Measurements from ENCODE around the gene VSTM2L.

DNA sequence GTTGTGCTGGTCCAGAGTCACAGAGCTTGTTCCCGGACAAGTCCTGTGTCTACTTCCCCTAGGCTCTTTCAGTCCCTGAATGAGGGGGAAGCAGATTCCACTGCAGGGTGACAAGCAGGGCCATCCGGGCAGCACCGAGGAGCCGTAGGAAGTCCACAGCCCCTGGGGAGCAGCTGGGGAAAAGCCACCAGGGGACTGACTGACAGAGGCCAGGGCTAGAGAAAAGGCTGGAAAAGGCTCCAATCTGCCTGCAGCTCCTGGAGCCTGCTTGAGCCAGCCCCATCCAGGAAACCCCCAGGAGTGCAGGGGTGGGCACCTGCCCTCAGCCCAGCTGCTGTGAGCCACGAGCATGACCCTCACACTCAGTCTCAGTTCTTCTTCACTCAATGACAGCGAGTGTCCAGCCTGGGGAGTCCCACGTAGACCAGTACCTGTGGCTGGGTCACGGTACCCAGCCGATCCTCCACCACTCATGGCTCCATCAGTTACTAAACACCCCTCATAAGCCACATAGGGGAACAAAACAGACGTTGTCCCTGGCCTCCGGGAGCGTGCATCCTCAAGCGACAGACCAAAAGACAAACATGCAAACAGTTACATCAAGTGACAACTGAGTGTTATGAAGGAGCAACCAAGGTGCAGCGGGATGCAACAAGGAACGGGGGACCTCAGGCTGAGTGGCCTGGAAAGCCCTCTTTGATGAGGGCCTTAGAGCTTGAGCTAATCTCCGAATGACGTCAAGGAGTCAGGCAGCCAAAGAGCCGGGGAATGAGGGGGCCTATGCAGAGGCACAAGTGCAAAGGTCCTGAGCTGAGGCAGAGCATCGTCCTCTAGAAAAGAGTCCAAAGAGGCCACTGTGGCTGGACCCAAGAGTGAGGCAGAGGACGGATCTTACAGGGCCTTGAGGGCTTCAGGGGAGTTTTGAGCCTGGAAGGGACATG, 24.8 kb upstream of the VSTM2L start:
- TF ChIP-seq, protein P1, sequence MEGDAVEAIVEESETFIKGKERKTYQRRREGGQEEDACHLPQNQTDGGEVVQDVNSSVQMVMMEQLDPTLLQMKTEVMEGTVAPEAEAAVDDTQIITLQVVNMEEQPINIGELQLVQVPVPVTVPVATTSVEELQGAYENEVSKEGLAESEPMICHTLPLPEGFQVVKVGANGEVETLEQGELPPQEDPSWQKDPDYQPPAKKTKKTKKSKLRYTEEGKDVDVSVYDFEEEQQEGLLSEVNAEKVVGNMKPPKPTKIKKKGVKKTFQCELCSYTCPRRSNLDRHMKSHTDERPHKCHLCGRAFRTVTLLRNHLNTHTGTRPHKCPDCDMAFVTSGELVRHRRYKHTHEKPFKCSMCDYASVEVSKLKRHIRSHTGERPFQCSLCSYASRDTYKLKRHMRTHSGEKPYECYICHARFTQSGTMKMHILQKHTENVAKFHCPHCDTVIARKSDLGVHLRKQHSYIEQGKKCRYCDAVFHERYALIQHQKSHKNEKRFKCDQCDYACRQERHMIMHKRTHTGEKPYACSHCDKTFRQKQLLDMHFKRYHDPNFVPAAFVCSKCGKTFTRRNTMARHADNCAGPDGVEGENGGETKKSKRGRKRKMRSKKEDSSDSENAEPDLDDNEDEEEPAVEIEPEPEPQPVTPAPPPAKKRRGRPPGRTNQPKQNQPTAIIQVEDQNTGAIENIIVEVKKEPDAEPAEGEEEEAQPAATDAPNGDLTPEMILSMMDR (IDR thresholded peaks at IDR 0.05; ENCODE audit: extremely low read depth in 1 of 2, insufficient read depth in 1 of 2, low read depth in 1 of 2, low read length in 2 of 2): no peak
- TF ChIP-seq, protein P2, sequence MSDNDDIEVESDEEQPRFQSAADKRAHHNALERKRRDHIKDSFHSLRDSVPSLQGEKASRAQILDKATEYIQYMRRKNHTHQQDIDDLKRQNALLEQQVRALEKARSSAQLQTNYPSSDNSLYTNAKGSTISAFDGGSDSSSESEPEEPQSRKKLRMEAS (IDR thresholded peaks at IDR 0.05; ENCODE audit: insufficient read depth, insufficient read length): no peak
- TF ChIP-seq GATA2 (IDR thresholded peaks at IDR 0.05; ENCODE audit: insufficient read depth, insufficient read length, low read depth, low read length) (no peak), EZH2 (IDR thresholded peaks at IDR 0.05; ENCODE audit: borderline replicate concordance, low read depth, low read length, severe bottlenecking) (no peak), FOS (IDR thresholded peaks at IDR 0.05; ENCODE audit: borderline replicate concordance, insufficient read depth, low read length) (no peak), MYC (IDR thresholded peaks at IDR 0.05; ENCODE audit: low read depth, low read length) (no peak), POLR2A (IDR thresholded peaks at IDR 0.05; ENCODE audit: low read depth, low read length) (no peak)
